Measurements from ENCODE around the gene ALDH1L1. TPM values are rescaled to one million over a fixed set of nuclear protein-coding genes. Genes with fewer than 3 reads are reported as not detected.
"Not testable (repeated sequence)": the region's sequence is repeated elsewhere in the genome, so short reads cannot be mapped to it uniquely, and the experiment has no call there.

ALDH1L1 gene
- total RNA-seq, 1 donor from 2014 or later: not detected

DNA sequence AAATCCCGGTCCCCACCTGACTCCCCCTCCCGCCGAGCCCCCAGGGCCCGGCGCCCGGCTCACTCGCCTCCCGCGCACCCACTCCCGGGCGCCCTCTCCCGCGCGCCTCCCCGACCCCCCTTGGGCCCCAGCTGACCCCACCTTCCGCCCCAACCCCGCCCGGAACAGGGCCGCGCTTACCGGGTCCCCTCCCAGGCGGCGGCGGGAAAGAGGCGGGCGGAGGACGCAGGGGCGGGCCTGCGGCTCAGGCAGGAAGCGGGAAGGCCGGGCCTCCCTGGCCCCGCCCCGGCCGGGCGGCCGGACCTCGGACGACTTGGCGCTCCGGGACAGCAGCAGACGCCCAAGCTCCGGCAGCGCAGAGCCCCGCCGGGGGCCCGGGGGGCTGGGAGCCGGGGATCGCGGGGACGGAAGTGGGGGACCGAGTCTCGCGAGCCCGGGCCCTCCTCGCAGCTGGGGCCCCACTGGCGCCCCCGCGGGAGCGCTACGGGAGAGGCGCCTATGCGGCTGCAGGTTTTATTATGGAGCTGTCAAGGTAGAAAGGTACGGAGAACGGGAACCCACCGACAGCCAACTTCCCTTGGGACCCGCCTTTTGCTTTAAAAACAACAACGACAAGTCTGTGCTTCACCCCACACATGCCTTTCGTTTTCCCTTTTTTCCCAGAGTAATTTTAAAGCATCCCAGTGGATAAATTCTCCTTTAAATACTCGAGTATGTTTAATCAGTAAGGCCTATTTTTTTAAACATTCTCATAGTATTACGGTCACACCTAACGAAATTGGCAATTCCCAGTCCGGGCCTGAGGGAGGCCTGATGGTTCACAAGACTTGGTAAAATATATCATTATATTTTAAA is 96.2 kb downstream of the ALDH1L1 start, which contains the start of gene SLC41A3:
TSS of gene SLC41A3 (minus strand) at position 212 of the 855 bp plus-strand sequence. CDS start 15,905 bp downstream, outside the sequence.
- DNase-seq (ENCODE audit: low read depth in 2 of 2): peak; percentile 45 to 80

GRCh38 chr3:126083511-126083912 is 96.9 kb downstream of the ALDH1L1 start:
- DNase-seq (ENCODE audit: low read depth in 2 of 2): peak in 1 of 2 donors; percentile 36

- DNase-seq (ENCODE audit: low read depth in 2 of 2): no peak
Observed at GRCh38 chr3:126083138-126083445, 97.3 kb downstream of the ALDH1L1 start.

DNA sequence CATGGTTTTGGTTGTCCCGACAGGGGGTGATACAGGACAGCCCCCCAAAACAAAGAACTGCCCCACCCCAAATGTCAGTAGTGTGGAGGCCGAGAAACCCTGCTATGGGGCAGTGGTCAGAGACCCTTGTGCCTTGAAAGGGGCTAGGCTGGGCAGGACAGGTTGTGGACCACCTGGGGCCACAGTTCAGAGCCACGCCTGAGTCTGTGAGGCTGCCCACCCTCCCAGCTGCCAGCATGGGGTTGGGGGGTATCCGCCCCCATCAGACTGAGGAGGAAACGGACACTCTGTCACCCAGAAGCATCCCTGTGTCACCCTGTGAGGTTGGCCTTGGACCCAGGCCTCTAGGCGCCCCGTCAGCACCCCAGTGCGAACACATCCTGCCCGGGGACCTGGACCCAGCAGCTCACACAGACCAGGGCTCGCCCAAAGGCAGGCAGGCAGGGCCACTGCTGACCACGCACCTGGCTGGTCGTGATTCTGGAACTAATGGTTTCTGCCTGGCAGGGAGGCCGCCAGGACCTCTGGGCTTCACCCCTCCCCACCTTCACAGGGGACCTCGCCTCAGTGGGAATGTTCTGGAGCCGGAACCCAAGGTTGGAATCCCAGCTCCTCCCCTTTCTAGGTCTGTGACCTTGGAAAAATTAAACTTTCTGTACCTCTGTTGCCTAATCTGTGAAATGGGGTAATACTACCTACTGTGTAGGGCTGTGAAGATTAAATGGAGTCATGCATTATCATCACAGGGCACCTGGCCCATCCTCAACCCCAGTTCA is 97.8 kb downstream of the ALDH1L1 start:
- no peak for DNase-seq (ENCODE audit: low read depth in 2 of 2)

GRCh38 chr3:126081618-126082361 is 98.6 kb downstream of the ALDH1L1 start:
- DNase-seq (ENCODE audit: low read depth in 2 of 2): peak in 1 of 2 donors; percentile 30

DNA sequence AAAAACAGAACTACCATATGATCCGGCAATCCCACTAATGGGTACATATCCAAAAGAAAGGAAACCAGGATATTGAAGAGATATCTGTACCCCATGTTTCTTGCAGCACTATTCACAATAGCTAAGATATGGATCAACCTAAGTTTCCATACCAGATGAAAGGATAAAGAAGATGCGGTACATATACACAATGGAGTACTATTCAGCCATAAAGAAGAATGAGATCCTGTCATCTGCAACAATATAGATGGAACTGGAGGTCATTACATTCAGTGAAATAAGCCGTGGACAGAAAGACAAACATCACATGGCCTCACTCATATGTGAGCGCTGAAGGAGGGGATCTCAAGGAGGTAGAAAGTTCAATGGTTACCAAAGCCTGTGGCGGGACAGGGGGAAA is 99.4 kb downstream of the ALDH1L1 start:
- DNase-seq (ENCODE audit: low read depth in 2 of 2): no peak

- DNase-seq (ENCODE audit: low read depth in 2 of 2): no peak
Observed at GRCh38 chr3:126078866-126079265, 101.5 kb downstream of the ALDH1L1 start.

DNA sequence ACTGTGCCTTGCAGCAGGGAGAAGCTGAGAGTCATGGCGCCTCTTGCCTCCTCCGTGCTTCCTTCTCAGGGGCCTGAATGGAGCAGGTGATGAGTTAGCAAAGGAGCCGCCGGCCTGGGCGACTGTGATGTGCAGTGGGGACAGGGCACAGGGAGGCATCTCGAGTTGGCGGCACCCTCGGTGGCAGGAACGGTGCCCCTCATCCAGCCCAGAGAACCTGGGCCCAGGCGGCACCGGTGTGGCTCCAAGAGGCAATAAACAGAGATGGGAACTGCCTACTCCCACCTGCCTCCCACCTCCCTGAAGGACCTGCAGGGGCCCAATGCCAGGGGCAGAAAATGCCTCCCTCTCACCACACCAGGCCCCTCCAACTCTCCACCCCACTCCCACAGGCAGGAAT is 102.6 kb downstream of the ALDH1L1 start:
- DNase-seq (ENCODE audit: low read depth in 2 of 2): no peak

GRCh38 chr3:126076140-126076539 is 104.2 kb downstream of the ALDH1L1 start:
- DNase-seq (ENCODE audit: low read depth in 2 of 2): no peak

- DNase-seq (ENCODE audit: low read depth in 2 of 2): no peak
Observed at GRCh38 chr3:126070146-126070545, 110.2 kb downstream of the ALDH1L1 start.

- DNase-seq (ENCODE audit: low read depth in 2 of 2): no peak
Observed at GRCh38 chr3:126067959-126068358, 112.4 kb downstream of the ALDH1L1 start.

DNA sequence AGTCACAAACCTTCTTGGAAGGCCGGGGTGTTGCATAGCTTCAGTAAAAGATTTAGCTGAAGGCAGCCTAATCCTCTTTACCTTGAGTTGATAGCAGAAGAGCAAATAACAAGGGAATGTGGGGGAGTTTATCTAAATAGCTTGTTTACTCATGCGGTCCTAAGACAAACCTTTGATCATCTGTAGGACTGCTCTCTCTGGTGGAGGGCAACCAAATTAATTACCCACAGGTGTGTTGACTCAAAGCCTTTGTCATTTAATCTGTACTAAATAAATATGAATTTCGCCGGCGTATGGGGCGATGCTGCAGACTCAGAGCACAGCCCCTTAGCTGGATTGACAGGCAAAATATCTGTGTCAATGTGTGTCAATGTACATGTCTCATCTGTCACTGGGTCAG is 113.7 kb downstream of the ALDH1L1 start:
- not testable (repeated sequence) for DNase-seq (ENCODE audit: low read depth in 2 of 2)

DNA sequence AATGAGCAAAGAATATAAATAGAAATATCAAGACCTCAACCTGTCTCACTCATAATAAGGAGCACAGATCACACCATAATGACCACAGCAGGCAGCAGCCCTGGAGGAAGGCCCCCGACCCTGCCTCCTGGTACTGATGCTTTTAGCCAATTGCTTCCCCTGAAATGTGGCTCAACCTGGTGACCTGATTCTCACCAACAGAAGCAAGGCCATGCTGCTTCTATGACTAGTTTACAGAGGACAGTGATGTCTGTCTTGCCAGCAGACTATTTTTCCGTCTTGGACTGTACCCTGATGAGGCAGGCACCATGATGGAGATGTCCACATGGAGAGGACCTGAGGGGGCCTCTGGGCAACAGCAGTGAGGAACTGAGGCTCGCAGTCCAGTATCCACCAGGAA is 114.5 kb downstream of the ALDH1L1 start:
- DNase-seq (ENCODE audit: low read depth in 2 of 2): no peak

GRCh38 chr3:126064627-126065258 is 115.6 kb downstream of the ALDH1L1 start:
- DNase-seq (ENCODE audit: low read depth in 2 of 2): no peak

- no peak for DNase-seq (ENCODE audit: low read depth in 2 of 2)
Observed at GRCh38 chr3:126063358-126063965, 116.9 kb downstream of the ALDH1L1 start.

GRCh38 chr3:126061301-126062032 is 118.9 kb downstream of the ALDH1L1 start:
- DNase-seq (ENCODE audit: low read depth in 2 of 2): no peak

DNA sequence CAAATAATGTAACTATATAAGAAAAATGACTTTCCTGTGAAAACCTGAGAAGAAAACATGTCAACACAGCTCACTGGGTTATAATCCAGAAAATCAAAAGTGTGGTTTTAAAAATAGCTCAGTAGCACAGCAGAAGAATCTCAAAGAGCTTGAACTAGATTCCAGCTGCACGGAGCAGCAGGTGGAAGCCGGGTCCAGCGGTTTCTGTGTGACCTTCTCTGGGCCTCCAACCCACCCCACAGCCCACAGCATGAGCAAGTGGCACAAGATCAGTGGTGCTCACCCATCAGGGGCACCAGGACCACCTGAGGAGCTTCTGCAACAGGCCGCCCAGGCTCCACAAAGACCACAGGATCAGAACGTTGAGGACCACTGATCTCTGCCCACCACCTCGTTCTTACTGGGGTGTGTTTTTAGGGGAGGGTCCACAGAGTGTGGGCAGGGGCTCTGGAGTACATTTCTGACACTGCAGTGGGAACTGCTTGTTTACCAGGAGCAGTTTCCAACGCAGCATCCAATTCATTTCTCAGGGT is 119.7 kb downstream of the ALDH1L1 start:
- DNase-seq (ENCODE audit: low read depth in 2 of 2): no peak

GRCh38 chr3:126058666-126059065 is 121.7 kb downstream of the ALDH1L1 start:
- DNase-seq (ENCODE audit: low read depth in 2 of 2): no peak

DNA sequence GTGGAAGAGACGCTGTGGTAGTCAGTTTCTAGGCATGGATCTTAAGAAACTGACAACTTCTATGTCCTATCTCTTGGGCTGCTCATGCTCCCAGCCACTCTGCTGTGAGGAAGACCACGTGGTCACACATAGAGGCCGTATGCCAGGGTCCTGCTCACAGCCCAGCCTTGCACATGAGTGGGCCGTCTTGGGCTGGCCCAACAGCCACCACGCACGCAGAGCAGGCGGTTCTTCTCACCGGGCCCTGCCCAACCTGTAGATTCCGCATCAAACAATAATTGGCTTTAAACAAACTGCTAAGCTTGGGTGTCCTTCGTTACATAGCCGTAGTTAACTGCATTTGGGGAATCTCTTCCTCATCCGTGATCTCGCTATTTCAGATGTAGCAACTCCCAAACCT is 122.5 kb downstream of the ALDH1L1 start:
- DNase-seq (ENCODE audit: low read depth in 2 of 2): no peak

- DNase-seq (ENCODE audit: low read depth in 2 of 2): no peak
Observed at GRCh38 chr3:126057501-126057819, 122.9 kb downstream of the ALDH1L1 start.
